Measurements from ENCODE around the gene CLBA1.

DNA sequence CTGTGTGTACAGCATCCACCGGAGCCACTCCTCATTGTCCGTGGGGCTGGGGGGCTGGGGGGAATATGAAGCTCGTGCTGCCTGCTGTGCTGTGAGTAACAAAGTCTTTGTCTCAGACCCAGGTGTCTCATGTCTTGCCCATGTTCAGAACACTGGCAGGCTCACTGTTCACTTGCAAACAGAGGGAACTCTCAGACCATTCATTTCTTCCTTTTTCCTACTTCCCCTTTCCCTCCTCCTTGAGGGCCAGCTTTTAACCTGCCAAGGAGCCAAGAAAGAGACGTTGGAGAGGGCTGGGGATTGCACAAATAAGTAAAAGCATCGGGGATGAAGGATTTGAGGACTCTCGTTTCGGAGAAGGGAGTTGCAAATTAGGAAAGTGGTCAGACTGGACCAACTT, 58.1 kb downstream of the CLBA1 start:
- TF ChIP-seq, protein P1, sequence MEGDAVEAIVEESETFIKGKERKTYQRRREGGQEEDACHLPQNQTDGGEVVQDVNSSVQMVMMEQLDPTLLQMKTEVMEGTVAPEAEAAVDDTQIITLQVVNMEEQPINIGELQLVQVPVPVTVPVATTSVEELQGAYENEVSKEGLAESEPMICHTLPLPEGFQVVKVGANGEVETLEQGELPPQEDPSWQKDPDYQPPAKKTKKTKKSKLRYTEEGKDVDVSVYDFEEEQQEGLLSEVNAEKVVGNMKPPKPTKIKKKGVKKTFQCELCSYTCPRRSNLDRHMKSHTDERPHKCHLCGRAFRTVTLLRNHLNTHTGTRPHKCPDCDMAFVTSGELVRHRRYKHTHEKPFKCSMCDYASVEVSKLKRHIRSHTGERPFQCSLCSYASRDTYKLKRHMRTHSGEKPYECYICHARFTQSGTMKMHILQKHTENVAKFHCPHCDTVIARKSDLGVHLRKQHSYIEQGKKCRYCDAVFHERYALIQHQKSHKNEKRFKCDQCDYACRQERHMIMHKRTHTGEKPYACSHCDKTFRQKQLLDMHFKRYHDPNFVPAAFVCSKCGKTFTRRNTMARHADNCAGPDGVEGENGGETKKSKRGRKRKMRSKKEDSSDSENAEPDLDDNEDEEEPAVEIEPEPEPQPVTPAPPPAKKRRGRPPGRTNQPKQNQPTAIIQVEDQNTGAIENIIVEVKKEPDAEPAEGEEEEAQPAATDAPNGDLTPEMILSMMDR (IDR thresholded peaks at IDR 0.05): no peak
- no peak for TF ChIP-seq POLR2A (IDR thresholded peaks at IDR 0.05)

All from lower leg skin (tissue), 3 donors.